NCI-H526 treated with DMSO at 0.1 percent for 48 hours (cell line): ENCODE measurements around the gene DHX16.

ENCODE experiments used
- DNase-seq: peaks from one replicate; lab custom pipeline; 2025; lab: John Stamatoyannopoulos, UW

The DHX16 gene

GRCh38 chr6:30626484-30627366, 46.1 kb downstream of the DHX16 start, which contains the start of gene ATAT1:
TSS of gene ATAT1 (plus strand) at chr6:30626874.
- DNase-seq = peak; percentile 29

- DNase-seq = no peak
These were observed 47.3 kb downstream of the DHX16 start for GRCh38 chr6:30625511-30625910.

- no peak for DNase-seq
These were observed 53.2 kb downstream of the DHX16 start for GRCh38 chr6:30619561-30619960.

GRCh38 chr6:30618270-30618797, 54.5 kb downstream of the DHX16 start:
- no peak for DNase-seq

- peak; percentile 97 for DNase-seq
These were observed 55.1 kb downstream of the DHX16 start, which contains the start of gene MRPS18B for GRCh38 chr6:30617565-30618269. TSS of gene MRPS18B (plus strand) at chr6:30617840. CDS start at chr6:30617866, 26 bp downstream.

- DNase-seq = peak; percentile 98
These were observed 55.8 kb downstream of the DHX16 start, which contains the start of gene PPP1R10 for GRCh38 chr6:30616811-30617564. TSS of gene PPP1R10 (minus strand) at chr6:30617243. CDS start at chr6:30609944, 7,299 bp downstream.

- DNase-seq = no peak
These were observed 56.6 kb downstream of the DHX16 start for GRCh38 chr6:30615958-30616810.

- no peak for DNase-seq
These were observed 57.4 kb downstream of the DHX16 start for GRCh38 chr6:30615219-30615957.

- peak; percentile 77 for DNase-seq
These were observed 58.0 kb downstream of the DHX16 start for GRCh38 chr6:30614843-30615218.

- no peak for DNase-seq
These were observed 58.6 kb downstream of the DHX16 start for GRCh38 chr6:30614044-30614842.

GRCh38 chr6:30613251-30614043, 59.4 kb downstream of the DHX16 start:
- no peak for DNase-seq

GRCh38 chr6:30612687-30613248, 60.0 kb downstream of the DHX16 start:
- no peak for DNase-seq

GRCh38 chr6:30612213-30612612, 60.6 kb downstream of the DHX16 start:
- DNase-seq = no peak

- no peak for DNase-seq
These were observed 61.0 kb downstream of the DHX16 start for GRCh38 chr6:30611856-30612194.

GRCh38 chr6:30611150-30611855, 61.5 kb downstream of the DHX16 start:
- DNase-seq = no peak

- no peak for DNase-seq
These were observed 62.7 kb downstream of the DHX16 start for GRCh38 chr6:30610065-30610464.

GRCh38 chr6:30603961-30604360, 68.8 kb downstream of the DHX16 start:
- no peak for DNase-seq
